Heart left ventricle (tissue), 13 donors: ENCODE results near the gene POLR3A.

Source experiments
- POLR2A ChIP-seq, 2 donors: fragments of 450-650 bp; IDR thresholded peaks; one replicate each; pipeline ENCODE4 v1.6.1; 2017; ENCODE audit warnings: antibody characterized with exemption in 2 of 2, mild to moderate bottlenecking in 2 of 2, moderate library complexity in 2 of 2
- TF ChIP-seq, protein P1 (sequence below), 12 donors: fragments of 200-600 bp; sonication (generic) in 4 of 12; IDR thresholded peaks; one replicate each; pipeline versions ENCODE4 v1.5.0 to v1.8.0; 2018 to 2022; ENCODE audit warnings: antibody characterized with exemption in 12 of 12, mild to moderate bottlenecking in 5 of 12
- donor health status: ischemic (EF 13 %, LVEDD 7.1; RV severe dilation, severe dysfunction).
- donor health status: DM: no; HTN: yes; CAD: no.
- donor health status: DM: no; HTN: no; CAD: no.
- donor health status: ischemic (EF 25% LVEDD 6.9; RV normal size, moderate dysfunction).
- donor health status: ischemic (EF 25% LVEDD 5.7; RV mildly dilated, moderate dysfunction).
- donor health status: ischemic (EF 35%, LVEDD 5.7; RV mildly dilated, moderate dysfunction).
- donor health status: nonischemic (EF 11% LVEDD 7.7; RV severe dilation, severe dysfunction).
- donor health status: DM: yes; HTN: yes; CAD: no.
- donor health status: PGD.
- donor health status: ischemic (EF 29% LVEDD 5.4; RV normal size, mild dysfunction).
- donor health status: nonischemic (EF 23%, LVEDD 6.1; RV moderate dilation, normal function).

GRCh38 chr10:78025685-78026364 is 3.5 kb downstream of the POLR3A start:
- TF ChIP-seq, protein P1, sequence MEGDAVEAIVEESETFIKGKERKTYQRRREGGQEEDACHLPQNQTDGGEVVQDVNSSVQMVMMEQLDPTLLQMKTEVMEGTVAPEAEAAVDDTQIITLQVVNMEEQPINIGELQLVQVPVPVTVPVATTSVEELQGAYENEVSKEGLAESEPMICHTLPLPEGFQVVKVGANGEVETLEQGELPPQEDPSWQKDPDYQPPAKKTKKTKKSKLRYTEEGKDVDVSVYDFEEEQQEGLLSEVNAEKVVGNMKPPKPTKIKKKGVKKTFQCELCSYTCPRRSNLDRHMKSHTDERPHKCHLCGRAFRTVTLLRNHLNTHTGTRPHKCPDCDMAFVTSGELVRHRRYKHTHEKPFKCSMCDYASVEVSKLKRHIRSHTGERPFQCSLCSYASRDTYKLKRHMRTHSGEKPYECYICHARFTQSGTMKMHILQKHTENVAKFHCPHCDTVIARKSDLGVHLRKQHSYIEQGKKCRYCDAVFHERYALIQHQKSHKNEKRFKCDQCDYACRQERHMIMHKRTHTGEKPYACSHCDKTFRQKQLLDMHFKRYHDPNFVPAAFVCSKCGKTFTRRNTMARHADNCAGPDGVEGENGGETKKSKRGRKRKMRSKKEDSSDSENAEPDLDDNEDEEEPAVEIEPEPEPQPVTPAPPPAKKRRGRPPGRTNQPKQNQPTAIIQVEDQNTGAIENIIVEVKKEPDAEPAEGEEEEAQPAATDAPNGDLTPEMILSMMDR (IDR thresholded peaks at IDR 0.05): no peak
- TF ChIP-seq POLR2A (IDR thresholded peaks at IDR 0.05): no peak
